Left lobe of liver (tissue), 2 donors: Measurements from ENCODE around the gene UBN2. TPM values are rescaled to one million over a fixed set of nuclear protein-coding genes. Genes with fewer than 3 reads are reported as not detected.
"Not testable (repeated sequence)": the region's sequence is repeated elsewhere in the genome, so short reads cannot be mapped to it uniquely, and the experiment has no call there.

Experiments
- ATAC-seq: fragments of 200-7000 bp; cut with Tn5 transposase; one replicate; pipeline ENCODE4 v1.9.1; 2020; ENCODE audit warnings: mild to moderate bottlenecking, moderate library complexity
- DNase-seq: peaks from one replicate; pipeline ENCODE4 v3.0.0-alpha.2; 2020; ENCODE audit warnings: low spot score
- total RNA-seq: library from RNA; stranded (reverse); gene quantifications from one replicate; pipeline ENCODE4 v1.2.1, GENCODE V29; 2021
- donor health status: DM: no; HTN: no; CAD: no; lungs with moderate emphysema.
- donor health status: DM: no; HTN: yes; CAD: no.

UBN2 gene
- total RNA-seq, 1 donor from 2014 or later, result 8.9 TPM

- DNase-seq (no peak), ATAC-seq (no peak)
Observed at GRCh38 chr7:139294241-139294640, 63.2 kb downstream of the UBN2 start.

GRCh38 chr7:139294951-139295575, 64.0 kb downstream of the UBN2 start:
- DNase-seq (no peak), ATAC-seq (peak; percentile 27)

GRCh38 chr7:139297795-139298194, 66.8 kb downstream of the UBN2 start:
- ATAC-seq (no peak), DNase-seq (no peak)

- ATAC-seq (peak; percentile 50), DNase-seq (no peak)
Observed at GRCh38 chr7:139299296-139299695, 68.3 kb downstream of the UBN2 start.

- no peak for DNase-seq
Observed at GRCh38 chr7:139300390-139300789, 69.4 kb downstream of the UBN2 start.

GRCh38 chr7:139304517-139304916, 73.5 kb downstream of the UBN2 start:
- ATAC-seq, result no peak
- DNase-seq, result no peak

More at GRCh38 chr7:139300390-139300789, 69.4 kb downstream of the UBN2 start:
- ATAC-seq, result no peak

- ATAC-seq (no peak), DNase-seq (peak; percentile 18)
Observed at GRCh38 chr7:139317939-139318505, 87.0 kb downstream of the UBN2 start.

GRCh38 chr7:139321071-139321745, 90.2 kb downstream of the UBN2 start:
- ATAC-seq (peak; percentile 64), DNase-seq (peak; percentile 37)

GRCh38 chr7:139324709-139325108, 93.7 kb downstream of the UBN2 start:
- ATAC-seq, DNase-seq: not testable (repeated sequence)

- peak; percentile 22 for DNase-seq
- ATAC-seq, result no peak
Observed at GRCh38 chr7:139328375-139328774, 97.3 kb downstream of the UBN2 start.

GRCh38 chr7:139329119-139329518, 98.1 kb downstream of the UBN2 start:
- ATAC-seq, result no peak
- DNase-seq, result no peak

GRCh38 chr7:139330333-139331030, 99.4 kb downstream of the UBN2 start:
- DNase-seq (no peak), ATAC-seq (no peak)

- ATAC-seq (no peak), DNase-seq (no peak)
Observed at GRCh38 chr7:139332697-139333359, 101.8 kb downstream of the UBN2 start.

GRCh38 chr7:139333443-139333842, 102.4 kb downstream of the UBN2 start:
- not testable (repeated sequence) for ATAC-seq

GRCh38 chr7:139334399-139335150, 103.5 kb downstream of the UBN2 start:
- DNase-seq, result no peak
- ATAC-seq, result no peak

More at GRCh38 chr7:139333443-139333842, 102.4 kb downstream of the UBN2 start:
- not testable (repeated sequence) for DNase-seq

GRCh38 chr7:139339025-139339424, 108.0 kb downstream of the UBN2 start:
- ATAC-seq (no peak), DNase-seq (no peak)

GRCh38 chr7:139339698-139340036, 108.6 kb downstream of the UBN2 start:
- DNase-seq, result peak; percentile 33
- no peak for ATAC-seq

- ATAC-seq, result peak; percentile 76
- DNase-seq, result peak; percentile 99
Observed at GRCh38 chr7:139340037-139340807, 109.2 kb downstream of the UBN2 start.

GRCh38 chr7:139340808-139341057, 109.7 kb downstream of the UBN2 start:
- DNase-seq (no peak), ATAC-seq (no peak)
